IMR-90 (cell line): Measurements from ENCODE around the gene ADGRL4. TPM values are rescaled to one million over a fixed set of nuclear protein-coding genes. Genes with fewer than 3 reads are reported as not detected.

Source experiments
- ATAC-seq: fragments of 200-7000 bp; cut with Tn5 transposase; 2 replicates; pipeline ENCODE4 v1.9.1; 2020; ENCODE audit warnings: low read depth, mild to moderate bottlenecking, moderate library complexity
- BruUV-seq: library from RNA; stranded (reverse); fragments of 400-500 nt; replicated peaks from 2 replicates; lab custom pipeline; 2021; lab: Mats Ljungman, UMichigan
- CTCF ChIA-PET: fragments of 300-600 bp; formaldehyde crosslinking; extraction: SDS; loops from one replicate; lab custom pipeline; 2021; ENCODE audit warnings: antibody characterized with exemption; lab: Yijun Ruan, JAX
- POLR2A ChIA-PET: fragments of 300-600 bp; sonication (Branson Sonifier 250); formaldehyde crosslinking; loops from one replicate; lab custom pipeline; 2022; ENCODE audit warnings: antibody characterized with exemption; ENCODE audit not compliant: unreplicated experiment; lab: Charles Lee
- DNase-seq: peaks from one replicate; pipeline ENCODE4 v3.0.0; 2013
- H2AFZ ChIP-seq: replicated peaks from 2 replicates; pipeline ENCODE3; 2013; ENCODE audit warnings: low read length, mild to moderate bottlenecking; ENCODE audit not compliant: poor library complexity
- H2AK5ac ChIP-seq: 2 replicates; pipeline ENCODE4 v1.6.1; 2013; ENCODE audit warnings: low read depth, low read length, inconsistent platforms
- H2AK9ac ChIP-seq: replicated peaks from 2 replicates; pipeline ENCODE3; 2013; ENCODE audit warnings: mild to moderate bottlenecking, low read depth, low read length, moderate library complexity; ENCODE audit not compliant: poor library complexity
- H2BK120ac ChIP-seq: 2 replicates; pipeline ENCODE4 v1.6.1; 2013; ENCODE audit warnings: low read depth, low read length, inconsistent platforms
- H2BK15ac ChIP-seq: 3 replicates; pipeline ENCODE4 v1.6.1; 2013; ENCODE audit warnings: low read depth, low read length, inconsistent platforms
- H2BK20ac ChIP-seq: 2 replicates; pipeline ENCODE4 v1.6.1; 2013; ENCODE audit warnings: low read depth, mild to moderate bottlenecking, inconsistent platforms, low read length, moderate library complexity
- H2BK5ac ChIP-seq: 2 replicates; pipeline ENCODE4 v1.6.1; 2013; ENCODE audit warnings: mild to moderate bottlenecking, low read depth, low read length, inconsistent platforms; ENCODE audit not compliant: poor library complexity, severe bottlenecking
- H3K14ac ChIP-seq: replicated peaks from 2 replicates; pipeline ENCODE4 v1.6.1; 2013; ENCODE audit warnings: low read depth, low read length, inconsistent platforms
- H3K18ac ChIP-seq: 2 replicates; pipeline ENCODE4 v1.6.1; 2013; ENCODE audit warnings: low read depth, low read length, control low read depth
- H3K23ac ChIP-seq: 2 replicates; pipeline ENCODE4 v1.6.1; 2013; ENCODE audit warnings: low read depth, low read length, inconsistent platforms
- H3K27ac ChIP-seq: 2 replicates; pipeline ENCODE4 v1.5.1; 2013; ENCODE audit warnings: mild to moderate bottlenecking, control low read depth, low read length; ENCODE audit not compliant: insufficient read depth
- H3K27me3 ChIP-seq: 2 replicates; pipeline ENCODE4 v1.6.1; 2013; ENCODE audit warnings: low read length; ENCODE audit not compliant: control insufficient read depth, insufficient read depth
- H3K36me3 ChIP-seq: 2 replicates; pipeline ENCODE4 v1.6.1; 2013; ENCODE audit warnings: low read length, mixed read lengths; ENCODE audit not compliant: control insufficient read depth, insufficient read depth
- H3K4ac ChIP-seq: 2 replicates; pipeline ENCODE4 v1.6.1; 2013; ENCODE audit warnings: low read depth, low read length, inconsistent platforms
- H3K4me1 ChIP-seq: 2 replicates; pipeline ENCODE4 v1.6.1; 2013; ENCODE audit warnings: low read length, mixed read lengths; ENCODE audit not compliant: control insufficient read depth, insufficient read depth
- H3K4me2 ChIP-seq: 2 replicates; pipeline ENCODE4 v1.6.1; 2013; ENCODE audit warnings: low read depth, mild to moderate bottlenecking, control low read depth, low read length, moderate library complexity
- H3K4me3 ChIP-seq: 2 replicates; pipeline ENCODE4 v1.5.1; 2013; ENCODE audit warnings: low read depth, mild to moderate bottlenecking, control low read depth, low read length, moderate library complexity; ENCODE audit not compliant: insufficient read depth
- H3K56ac ChIP-seq: 2 replicates; pipeline ENCODE4 v1.6.1; 2013; ENCODE audit warnings: low read length, inconsistent platforms; ENCODE audit not compliant: insufficient read depth; ENCODE audit errors: extremely low read depth
- H3K79me1 ChIP-seq, 2 experiments: 2 replicates each; pipeline ENCODE4 v1.6.1; 2013; ENCODE audit warnings: low read length in 2 of 2, inconsistent platforms in 1 of 2, low read depth in 1 of 2
- H3K9ac ChIP-seq: 2 replicates; pipeline ENCODE4 v1.6.1; 2013; ENCODE audit warnings: low read depth, low read length, control low read depth
- H3K9me1 ChIP-seq: 2 replicates; pipeline ENCODE4 v1.6.1; 2013; ENCODE audit warnings: low read length, inconsistent platforms; ENCODE audit not compliant: insufficient read depth
- H3K9me3 ChIP-seq: 2 replicates; pipeline ENCODE4 v1.6.1; 2013; ENCODE audit warnings: low read length; ENCODE audit not compliant: control insufficient read depth, insufficient read depth
- H4K20me1 ChIP-seq: 2 replicates; pipeline ENCODE4 v1.6.1; 2013; ENCODE audit warnings: low read length, inconsistent platforms; ENCODE audit not compliant: insufficient read depth
- H4K5ac ChIP-seq: 2 replicates; pipeline ENCODE4 v1.6.1; 2013; ENCODE audit warnings: mild to moderate bottlenecking, low read depth, low read length, control low read depth
- H4K8ac ChIP-seq, 2 experiments: 2 replicates each; pipeline ENCODE4 v1.6.1; 2013; ENCODE audit warnings: low read depth in 2 of 2, low read length in 2 of 2, control low read depth in 1 of 2, inconsistent platforms in 1 of 2
- H4K91ac ChIP-seq: 2 replicates; pipeline ENCODE4 v1.6.1; 2013; ENCODE audit warnings: low read depth, low read length, inconsistent platforms; ENCODE audit not compliant: insufficient read depth
- BHLHE40 ChIP-seq: fragments of 150-350 bp; IDR thresholded peaks from 2 replicates; pipeline ENCODE4 v1.6.1; 2016; ENCODE audit warnings: mild to moderate bottlenecking, low read depth, low read length
- CEBPB ChIP-seq: IDR thresholded peaks from 2 replicates; pipeline ENCODE4 v1.6.1; 2012; ENCODE audit warnings: low read depth, low read length, improper control_type of control experiment
- MAZ ChIP-seq: IDR thresholded peaks from 2 replicates; pipeline ENCODE4 v1.6.1; 2012; ENCODE audit warnings: low read depth, mild to moderate bottlenecking, low read length, improper control_type of control experiment, moderate library complexity, borderline replicate concordance
- RFX5 ChIP-seq: IDR thresholded peaks from 2 replicates; pipeline ENCODE4 v1.8.0; 2012; ENCODE audit warnings: low read depth, mild to moderate bottlenecking, low read length, moderate library complexity
- SMC3 ChIP-seq: fragments of 150-350 bp; IDR thresholded peaks from 2 replicates; pipeline ENCODE4 v1.6.1; 2016; ENCODE audit warnings: low read depth, mild to moderate bottlenecking, antibody characterized with exemption, low read length, moderate library complexity
- WGBS, 2 experiments: methylation state at CpG; one replicate each; pipeline versions ENCODE4 v1.1.5 to v1.1.7; 2013; ENCODE audit warnings: missing lambda C conversion rate in 2 of 2; ENCODE audit not compliant: insufficient read length in 1 of 2; ENCODE audit errors: extremely low coverage in 2 of 2; 5-methylcytosine and 5-hydroxymethylcytosine counted together
- dilution Hi-C: fragments of 300-500 bp; cut with HindIII; formaldehyde crosslinking; loops from one replicate; pipeline ENCODE4 v1.14.3; 2018; ENCODE audit warnings: low sequenced_read_pairs; ENCODE audit not compliant: unreplicated experiment
- in situ Hi-C: fragments of 300-500 bp; cut with MboI; formaldehyde crosslinking; loops from 3 replicates; pipeline ENCODE4 v1.14.3; 2019; ENCODE audit warnings: low sequenced_read_pairs, inconsistent platforms, mixed read lengths
- intact Hi-C: fragments of 100-400 bp; cut with micrococcal nuclease; formaldehyde crosslinking; loops from 2 replicates; pipeline ENCODE4 v1.10.0; 2022
- polyA plus RNA-seq, 3 experiments: library from polyadenylated mRNA; depleted of rRNA; stranded (reverse); fragments of >200 nt; gene quantifications; 2 replicates each; pipeline ENCODE4 v1.2.3, GENCODE V29; 2012; ENCODE audit warnings: low replicate concordance in 1 of 3
- total RNA-seq: library from RNA; depleted of rRNA; stranded (reverse); fragments of >200 nt; gene quantifications from 2 replicates; pipeline ENCODE4 v1.2.3, GENCODE V29; 2012
- TF ChIP-seq, protein P1 (sequence below): conservative IDR thresholded peaks from 2 replicates; pipeline ENCODE4 v1.5.1; 2012; ENCODE audit warnings: mild to moderate bottlenecking, low read depth, low read length, improper control_type of control experiment

ADGRL4 gene
- total and polyA plus RNA-seq, 2 of the 4 experiments (the other 2 are of a cell fraction) = 3.2 to 4.5 TPM

DNA sequence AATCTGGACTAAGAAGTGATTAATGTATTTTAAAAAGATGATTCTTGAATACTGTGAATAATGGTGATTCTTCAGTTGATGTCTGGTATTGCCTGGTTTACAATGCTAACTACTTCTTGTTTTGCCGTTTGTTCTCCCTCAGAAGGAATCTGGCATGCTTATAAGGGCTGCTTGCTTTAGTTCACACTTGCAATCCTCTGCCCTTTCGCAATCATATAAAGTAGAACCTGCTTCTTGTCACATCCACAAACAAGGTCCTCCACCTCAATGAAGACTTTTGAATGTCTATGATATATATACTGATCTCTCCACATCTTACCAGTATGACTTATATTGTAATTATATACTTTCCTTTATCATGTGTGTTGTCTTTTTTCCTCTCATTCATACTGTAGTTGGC, 92.6 kb downstream of the ADGRL4 start:
- no peak overlapping the region for H4K91ac ChIP-seq
- no peak overlapping the region for H3K14ac ChIP-seq
- H3K36me3 ChIP-seq = no peaks in the 10 kb centered on the region
- no peak overlapping the region for H3K4me2 ChIP-seq
- H3K4me3 ChIP-seq = no peak overlapping the region
- no peak overlapping the region for H3K23ac ChIP-seq
- no peak overlapping the region for H2BK15ac ChIP-seq
- no peak overlapping the region for H2AK5ac ChIP-seq
- ChIA-PET CTCF (no interaction called here), POLR2A (no interaction called here)
- no peaks in the 10 kb centered on the region for H3K9me3 ChIP-seq
- no peak overlapping the region for H3K27ac ChIP-seq
- no peak overlapping the region for H4K5ac ChIP-seq
- no peaks in the 10 kb centered on the region for H3K27me3 ChIP-seq
- no peak overlapping the region for H4K8ac ChIP-seq
- H2AFZ ChIP-seq = no peak overlapping the region
- H4K20me1 ChIP-seq = no peaks in the 10 kb centered on the region
- TF ChIP-seq SMC3 (no peak), MAZ (no peak), BHLHE40 (no peak), CEBPB (peak; percentile 56; the same call in 1 of the 2 replicates), RFX5 (no peak)
- TF ChIP-seq, protein P1, sequence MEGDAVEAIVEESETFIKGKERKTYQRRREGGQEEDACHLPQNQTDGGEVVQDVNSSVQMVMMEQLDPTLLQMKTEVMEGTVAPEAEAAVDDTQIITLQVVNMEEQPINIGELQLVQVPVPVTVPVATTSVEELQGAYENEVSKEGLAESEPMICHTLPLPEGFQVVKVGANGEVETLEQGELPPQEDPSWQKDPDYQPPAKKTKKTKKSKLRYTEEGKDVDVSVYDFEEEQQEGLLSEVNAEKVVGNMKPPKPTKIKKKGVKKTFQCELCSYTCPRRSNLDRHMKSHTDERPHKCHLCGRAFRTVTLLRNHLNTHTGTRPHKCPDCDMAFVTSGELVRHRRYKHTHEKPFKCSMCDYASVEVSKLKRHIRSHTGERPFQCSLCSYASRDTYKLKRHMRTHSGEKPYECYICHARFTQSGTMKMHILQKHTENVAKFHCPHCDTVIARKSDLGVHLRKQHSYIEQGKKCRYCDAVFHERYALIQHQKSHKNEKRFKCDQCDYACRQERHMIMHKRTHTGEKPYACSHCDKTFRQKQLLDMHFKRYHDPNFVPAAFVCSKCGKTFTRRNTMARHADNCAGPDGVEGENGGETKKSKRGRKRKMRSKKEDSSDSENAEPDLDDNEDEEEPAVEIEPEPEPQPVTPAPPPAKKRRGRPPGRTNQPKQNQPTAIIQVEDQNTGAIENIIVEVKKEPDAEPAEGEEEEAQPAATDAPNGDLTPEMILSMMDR = no peak
- H2BK120ac ChIP-seq = no peak overlapping the region
- intact Hi-C loops = no loop called here
- no peaks in the 10 kb centered on the region for H3K79me1 ChIP-seq
- in situ Hi-C loops = no loop called here
- H3K56ac ChIP-seq = no peak overlapping the region
- no peak overlapping the region for H3K9ac ChIP-seq
- no peak overlapping the region for H3K4ac ChIP-seq
- no peak for ATAC-seq
- no CpG with 5 or more reads among the region's 2 CpGs for WGBS, 2 experiments
- dilution Hi-C loops = no loop called here
- H2BK5ac ChIP-seq = no peak overlapping the region
- no peaks in the 10 kb centered on the region for H3K9me1 ChIP-seq
- H3K18ac ChIP-seq = no peak overlapping the region
- no TSS peak for BruUV-seq
- no peaks in the 10 kb centered on the region for H3K4me1 ChIP-seq
- H2BK20ac ChIP-seq = no peak overlapping the region
- no peak overlapping the region for H2AK9ac ChIP-seq
- DNase-seq = no peak
